Spleen (tissue), 7 donors: Measurements from ENCODE around the gene CEP170.
"Not testable (repeated sequence)": the region's sequence is repeated elsewhere in the genome, so short reads cannot be mapped to it uniquely, and the experiment has no call there.

ENCODE experiments used
- CTCF ChIP-seq, 11 experiments: fragments of 200-600 bp in 7 of 11; fragments of 450-650 bp in 4 of 11; sonication (generic) in 4 of 11; IDR thresholded peaks in 8 of 11; conservative IDR thresholded peaks in 3 of 11; 1 replicate in 7 of 11; 2 replicates in 4 of 11; pipeline versions ENCODE4 v1.4.0 to v1.8.0; 2016 to 2021; ENCODE audit warnings: antibody characterized with exemption in 11 of 11, inconsistent platforms in 4 of 11, mild to moderate bottlenecking in 1 of 11
- POLR2A ChIP-seq, 3 donors: fragments of 450-650 bp; IDR thresholded peaks; one replicate each; pipeline ENCODE4 v1.5.1; 2017; ENCODE audit warnings: antibody characterized with exemption in 3 of 3, mild to moderate bottlenecking in 1 of 3
- POLR2AphosphoS5 ChIP-seq, 3 donors: sonication (generic); formaldehyde crosslinking; IDR thresholded peaks; one replicate each; pipeline ENCODE4 v1.5.1; 2017; ENCODE audit warnings: antibody characterized with exemption in 3 of 3
- donor health status: DM: no; HTN: no; CAD: no; lungs with moderate emphysema.
- donor health status: DM: no; HTN: no; CAD: no.
- donor health status: DM: no; HTN: no; CAD: no.

- not testable (repeated sequence) for TF ChIP-seq CTCF (IDR thresholded peaks at IDR 0.05 in 8 of 11, conservative IDR thresholded peaks at IDR 0.05 in 3 of 11); POLR2A (IDR thresholded peaks at IDR 0.05); POLR2AphosphoS5 (IDR thresholded peaks at IDR 0.05)
Observed at GRCh38 chr1:243087368-243087767, 167.7 kb downstream of the CEP170 start.
